GM21528 (cell line): ENCODE results near the gene MT1E.
"Not testable (repeated sequence)": the region's sequence is repeated elsewhere in the genome, so short reads cannot be mapped to it uniquely, and the experiment has no call there.

ENCODE experiments used
- ATAC-seq: cut with Tn5 transposase; IDR thresholded peaks from one replicate; pipeline ENCODE4 v1.9.1; 2021; ENCODE audit warnings: mild to moderate bottlenecking, moderate library complexity; ENCODE audit not compliant: unreplicated experiment, low FRiP score

The MT1E gene

GRCh38 chr16:56643080-56643778 lies 17.6 kb downstream of the MT1E start:
- ATAC-seq, result peak; percentile 63

- no peak for ATAC-seq
Measured at GRCh38 chr16:56643833-56644232, 18.3 kb downstream of the MT1E start.

GRCh38 chr16:56645311-56645710 lies 19.7 kb downstream of the MT1E start:
- no peak for ATAC-seq

- no peak for ATAC-seq
Measured at GRCh38 chr16:56645838-56646237, 20.3 kb downstream of the MT1E start.

- ATAC-seq, result no peak
Measured at GRCh38 chr16:56647641-56648431, 22.3 kb downstream of the MT1E start.

GRCh38 chr16:56649271-56649670 lies 23.7 kb downstream of the MT1E start:
- no peak for ATAC-seq

- no peak for ATAC-seq
Measured at GRCh38 chr16:56649820-56650219, 24.2 kb downstream of the MT1E start.

- ATAC-seq, result no peak
Measured at GRCh38 chr16:56651586-56651985, 26.0 kb downstream of the MT1E start, which contains the start of gene MT1B. MT1B (plus strand) TSS chr16:56651886; CDS start chr16:56651954, 68 bp downstream.

GRCh38 chr16:56652600-56652999 lies 27.0 kb downstream of the MT1E start:
- ATAC-seq, result no peak

GRCh38 chr16:56653218-56653617 lies 27.6 kb downstream of the MT1E start:
- ATAC-seq, result no peak

- ATAC-seq, result no peak
Measured at GRCh38 chr16:56657555-56658326, 32.2 kb downstream of the MT1E start, which contains the start of gene MT1F. MT1F (plus strand) TSS chr16:56657959; CDS start chr16:56658059, 100 bp downstream.

GRCh38 chr16:56658327-56658875 lies 32.8 kb downstream of the MT1E start:
- ATAC-seq, result no peak

GRCh38 chr16:56662357-56663354 lies 37.1 kb downstream of the MT1E start:
- ATAC-seq, result no peak

GRCh38 chr16:56664506-56664905 lies 38.9 kb downstream of the MT1E start:
- ATAC-seq, result no peak

GRCh38 chr16:56665286-56666261 lies 40.0 kb downstream of the MT1E start:
- ATAC-seq, result not testable (repeated sequence)

GRCh38 chr16:56667581-56668571 lies 42.3 kb downstream of the MT1E start, which contains the start of gene MT1G:
MT1G (minus strand) TSS chr16:56668065; CDS start chr16:56667993, 72 bp downstream.
- ATAC-seq, result no peak
